NCI-H2107 treated with DMSO at 0.1 percent for 48 hours (cell line): Measurements from ENCODE around the gene PRM1.

Experiments
- DNase-seq: peaks from one replicate; lab custom pipeline; 2025; ENCODE audit not compliant: unreplicated experiment; lab: John Stamatoyannopoulos, UW

Gene PRM1

GRCh38 chr16:11254913-11255736, 26.0 kb downstream of the PRM1 start:
- DNase-seq = no peak

DNA sequence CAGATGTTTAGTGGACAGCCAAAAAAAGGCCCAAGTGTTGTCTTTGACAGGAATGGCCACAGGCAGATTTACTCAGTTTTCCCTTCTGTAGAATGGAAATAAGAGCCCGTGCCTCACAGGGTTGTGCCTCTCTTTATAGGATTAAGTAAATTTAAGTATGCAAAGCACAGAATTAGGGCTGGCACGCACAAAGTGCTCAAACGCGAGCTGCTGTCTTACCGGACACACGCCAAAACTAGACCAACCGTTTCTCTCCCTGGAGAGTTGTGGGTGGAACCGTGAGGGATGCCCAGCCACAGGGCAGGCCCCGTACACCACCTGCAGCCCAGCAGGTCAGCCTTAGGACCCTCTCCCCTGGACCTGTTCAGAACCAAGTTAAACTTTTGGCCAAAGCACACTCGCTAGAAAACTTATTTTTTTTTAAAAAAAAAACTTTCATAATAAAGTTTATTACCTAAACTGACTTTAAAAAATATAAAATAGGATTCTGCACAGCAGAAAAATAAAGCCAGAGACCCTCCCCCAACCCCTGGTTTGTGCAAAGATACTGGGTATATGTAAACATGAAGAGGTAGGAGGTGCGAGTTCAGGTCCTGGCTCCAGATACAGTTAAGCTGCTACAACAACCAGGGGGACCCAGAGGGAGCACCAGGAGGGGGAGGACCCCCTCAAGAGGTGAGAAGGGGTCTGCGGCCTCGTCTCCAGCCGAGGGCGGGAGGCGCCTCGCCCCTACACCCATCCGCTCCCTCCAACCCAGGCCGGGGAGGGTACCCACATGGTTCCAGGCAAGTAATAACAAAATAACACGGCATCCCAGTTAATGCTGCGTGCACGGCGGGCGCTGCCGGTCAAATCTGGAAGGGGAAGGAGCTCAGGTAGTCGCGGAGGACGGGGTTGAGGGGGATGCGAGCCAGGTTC, 26.9 kb downstream of the PRM1 start:
- DNase-seq = no peak

DNA sequence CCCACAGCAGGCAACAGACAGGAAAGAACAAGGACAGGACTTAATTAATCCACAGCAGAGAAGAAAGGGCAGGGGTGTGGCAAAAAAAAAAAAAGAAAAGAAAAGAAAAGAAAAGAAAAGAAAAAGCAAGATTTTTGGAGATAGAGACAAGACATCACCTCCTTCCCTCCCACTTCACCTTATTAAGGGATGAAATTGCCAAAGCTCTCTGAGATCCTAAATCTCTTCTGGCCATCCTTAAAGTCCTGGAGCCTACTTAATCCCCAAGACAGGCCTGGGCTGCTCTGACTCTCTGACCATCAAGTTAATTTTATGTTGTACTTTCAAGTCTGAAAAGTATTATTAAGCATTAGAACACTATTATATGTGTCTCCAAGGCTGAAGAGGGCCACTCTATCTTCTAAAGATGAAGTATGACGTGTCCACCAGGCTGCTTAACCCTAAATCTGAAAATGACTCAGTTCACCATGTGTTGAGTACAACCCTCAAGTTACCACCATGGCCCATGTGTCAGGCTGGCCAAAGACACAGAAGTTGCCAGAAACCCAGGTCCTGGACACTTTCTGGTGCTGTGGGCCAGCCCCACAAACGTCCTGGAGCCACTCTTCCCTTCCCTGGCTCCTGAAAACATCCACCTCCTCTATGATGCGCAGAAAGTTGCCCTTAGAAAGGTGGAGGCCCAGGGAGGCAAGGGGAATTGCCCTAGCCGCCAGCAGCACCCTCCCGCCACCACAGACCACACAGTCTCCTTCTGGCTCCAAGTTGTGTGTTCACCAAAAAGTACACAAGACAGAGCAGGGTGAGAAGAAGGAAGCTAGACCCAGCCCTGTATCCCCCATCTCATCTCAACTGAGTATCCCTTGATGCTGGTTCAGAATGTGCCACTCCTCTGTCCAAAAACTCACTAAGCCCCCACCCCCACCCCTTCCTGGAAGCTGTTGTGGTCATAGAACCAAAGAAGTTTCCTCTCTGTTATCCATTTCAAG, 27.8 kb downstream of the PRM1 start:
- no peak for DNase-seq

GRCh38 chr16:11252482-11252931, 28.6 kb downstream of the PRM1 start:
- DNase-seq = no peak

DNA sequence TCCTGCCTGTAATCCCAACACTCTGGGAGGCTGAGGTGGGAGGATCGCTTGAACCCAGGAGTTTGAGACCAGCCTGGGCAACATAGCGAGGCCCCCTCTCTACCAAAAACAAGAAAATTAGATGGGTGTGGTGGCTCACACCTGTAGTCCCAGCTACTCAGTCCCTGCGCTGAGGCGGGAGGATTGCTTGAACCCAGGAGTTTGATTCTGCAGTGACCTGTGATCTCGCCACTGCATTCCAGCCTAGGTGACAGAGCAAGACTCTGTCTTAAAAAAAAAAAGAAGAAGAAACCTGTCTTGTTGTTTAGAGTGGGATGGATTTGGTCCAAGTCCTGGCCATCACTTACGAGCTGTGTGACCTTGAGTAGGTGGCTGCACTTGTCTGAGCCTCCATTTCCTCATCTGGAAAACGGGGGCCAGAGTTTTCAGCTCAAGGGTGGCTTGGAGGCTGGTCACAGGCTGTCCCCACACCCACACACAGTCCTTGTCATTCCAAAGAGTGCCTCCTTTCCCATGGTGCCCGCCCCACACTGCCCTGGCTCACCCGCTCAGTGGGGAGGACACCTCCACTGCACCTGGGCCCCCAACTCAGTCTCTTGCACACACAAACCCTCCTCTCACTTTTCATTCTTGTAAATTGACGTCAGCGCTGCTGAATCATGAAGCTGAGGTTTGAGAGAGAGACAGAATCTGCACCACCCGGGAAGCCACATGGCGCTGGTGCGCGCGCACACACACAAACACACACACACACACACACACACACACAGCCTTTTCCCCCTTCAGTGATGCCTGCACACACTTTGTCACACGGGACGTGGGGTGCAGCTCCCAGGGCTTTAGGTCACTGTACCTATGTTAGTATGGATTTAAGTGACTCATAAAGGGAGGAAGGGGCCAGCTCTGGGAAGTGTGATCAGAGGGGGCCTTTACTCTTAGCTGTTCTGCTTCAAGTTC, 29.3 kb downstream of the PRM1 start:
- DNase-seq = no peak

GRCh38 chr16:11250786-11251524, 30.2 kb downstream of the PRM1 start:
- no peak for DNase-seq

GRCh38 chr16:11250091-11250785, 30.9 kb downstream of the PRM1 start:
- peak; percentile 40 for DNase-seq

DNA sequence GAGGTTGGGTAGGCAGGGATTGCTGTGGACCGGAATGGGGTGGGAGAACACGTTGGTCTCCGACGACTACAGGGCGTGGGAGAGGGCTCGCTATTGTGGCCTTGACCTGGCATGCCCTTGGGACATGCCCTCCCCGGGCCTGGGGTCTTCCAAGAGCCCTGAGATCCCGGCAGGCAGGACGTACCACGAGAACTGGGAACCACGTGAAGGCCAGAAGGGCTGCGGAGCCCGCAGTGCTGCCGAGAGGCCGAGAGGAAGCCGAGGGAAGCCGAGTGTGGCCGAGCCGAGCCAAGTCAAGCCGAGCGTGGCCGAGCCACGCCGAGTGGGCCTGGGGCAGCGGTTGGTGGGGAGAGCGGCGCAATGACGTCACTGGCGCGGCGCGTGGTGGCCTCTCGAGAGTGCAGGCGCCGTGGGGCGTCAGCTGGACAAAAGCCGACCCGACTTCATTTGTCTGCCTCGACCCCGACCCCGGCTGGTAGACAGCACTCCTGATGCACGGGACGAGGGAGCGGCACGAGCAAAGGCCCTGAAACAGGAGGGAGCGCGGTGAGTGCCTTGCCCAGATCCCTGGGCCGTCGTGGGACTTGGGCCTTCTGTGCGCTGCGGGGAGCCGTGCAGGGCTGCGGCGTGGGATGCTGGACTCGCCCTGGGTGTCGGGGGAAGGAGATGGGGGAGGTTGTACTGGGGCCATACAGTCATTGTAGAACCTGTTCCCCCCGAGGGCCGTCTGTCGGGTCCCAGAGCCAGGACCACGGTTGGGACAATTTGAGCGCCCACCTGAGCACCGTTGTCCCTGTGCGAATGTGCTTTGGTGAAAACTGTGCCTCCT, 31.7 kb downstream of the PRM1 start:
- DNase-seq = no peak

DNA sequence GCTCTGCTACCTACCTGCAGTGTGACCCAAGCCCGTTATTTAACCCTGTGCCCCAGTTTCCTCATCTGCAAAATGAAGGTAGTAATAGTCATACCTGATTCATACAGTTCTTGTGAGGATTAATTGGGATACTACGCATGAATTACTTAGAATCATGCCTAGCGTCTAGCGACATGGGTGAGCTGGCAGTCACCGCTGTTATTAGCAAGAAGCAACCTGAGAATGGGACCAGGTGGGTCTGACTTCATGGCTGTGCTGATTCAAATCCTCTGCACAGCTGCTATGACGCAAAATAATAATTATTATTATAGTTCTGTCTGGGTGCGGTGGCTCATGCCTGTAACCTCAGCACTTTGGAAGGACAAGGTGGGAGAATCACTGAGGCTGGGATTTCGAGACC, 33.0 kb downstream of the PRM1 start:
- DNase-seq = peak; percentile 30

- DNase-seq = no peak
Measured at GRCh38 chr16:11245988-11246387, 35.1 kb downstream of the PRM1 start.

- no peak for DNase-seq
Measured at GRCh38 chr16:11245222-11245737, 35.9 kb downstream of the PRM1 start.

DNA sequence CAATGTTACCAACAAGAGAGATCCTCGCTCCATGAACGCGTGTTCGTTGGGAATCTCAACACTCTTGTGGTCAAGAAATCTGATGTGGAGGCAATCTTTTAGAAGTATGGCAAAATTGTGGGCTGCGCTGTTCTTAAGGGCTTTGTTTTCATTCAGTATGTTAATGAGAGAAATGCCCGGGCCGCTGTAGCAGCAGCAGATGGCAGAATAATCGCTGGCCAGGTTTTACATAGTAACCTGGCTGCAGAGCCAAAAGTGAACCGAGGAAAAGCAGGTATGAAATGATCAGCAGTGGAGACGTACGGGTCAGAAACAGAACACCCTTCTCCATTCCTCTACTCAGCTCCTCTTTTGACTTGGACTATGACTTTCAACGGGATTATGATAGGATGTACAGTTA, 38.5 kb downstream of the PRM1 start:
- DNase-seq = no peak

- no peak for DNase-seq
Measured at GRCh38 chr16:11241480-11242204, 39.5 kb downstream of the PRM1 start.

- DNase-seq = peak; percentile 40
Measured at GRCh38 chr16:11240636-11241473, 40.3 kb downstream of the PRM1 start.
